Dedifferentiated amniotic fluid mesenchymal stem cell (primary cell): Measurements from ENCODE around the gene WASHC4.
"Not testable (repeated sequence)": the region's sequence is repeated elsewhere in the genome, so short reads cannot be mapped to it uniquely, and the experiment has no call there.

Source experiments
- DNase-seq: peaks from one replicate; pipeline ENCODE4 v3.0.0-alpha.2; 2016; ENCODE audit errors: extremely low spot score

Gene WASHC4

DNA sequence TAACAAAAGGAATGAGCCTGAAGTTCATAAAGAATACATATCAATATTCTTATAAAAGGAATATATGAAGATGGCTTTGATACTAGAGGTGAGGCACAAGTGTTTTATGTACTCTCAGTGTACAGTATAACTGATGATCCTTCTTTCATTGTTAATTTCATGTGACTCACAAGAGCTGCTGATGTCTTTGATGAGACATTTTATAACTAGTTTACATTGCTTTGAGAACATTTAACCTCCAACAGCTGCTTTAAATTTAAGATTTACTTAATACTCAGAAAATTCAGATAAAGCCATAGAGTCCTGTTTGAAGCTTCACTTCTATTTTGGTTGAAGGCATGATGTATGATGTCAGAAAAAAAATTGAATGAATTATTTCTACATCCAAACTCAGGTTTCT, 59.8 kb downstream of the WASHC4 start:
- DNase-seq: no peak

DNA sequence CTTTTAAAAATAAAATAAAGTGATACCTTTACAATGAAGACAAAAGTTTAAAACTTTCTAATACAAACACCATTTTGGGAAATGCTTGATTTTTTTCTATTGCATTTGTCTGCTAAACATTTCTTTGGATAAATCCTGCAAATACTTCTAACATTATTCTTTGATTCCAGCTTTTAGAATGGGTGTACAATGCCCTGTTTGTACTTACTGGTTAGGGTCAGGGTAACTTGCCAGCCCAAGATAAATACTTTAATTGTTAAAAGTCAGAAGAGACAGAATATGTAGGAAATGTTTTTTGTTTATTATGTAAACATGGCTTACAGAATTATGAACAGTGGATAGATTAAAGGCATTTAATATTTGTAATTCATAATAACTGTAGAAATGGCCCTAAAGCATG, 60.5 kb downstream of the WASHC4 start:
- DNase-seq: no peak

GRCh38 chr12:105170139-105170538, 62.6 kb downstream of the WASHC4 start:
- no peak for DNase-seq

DNA sequence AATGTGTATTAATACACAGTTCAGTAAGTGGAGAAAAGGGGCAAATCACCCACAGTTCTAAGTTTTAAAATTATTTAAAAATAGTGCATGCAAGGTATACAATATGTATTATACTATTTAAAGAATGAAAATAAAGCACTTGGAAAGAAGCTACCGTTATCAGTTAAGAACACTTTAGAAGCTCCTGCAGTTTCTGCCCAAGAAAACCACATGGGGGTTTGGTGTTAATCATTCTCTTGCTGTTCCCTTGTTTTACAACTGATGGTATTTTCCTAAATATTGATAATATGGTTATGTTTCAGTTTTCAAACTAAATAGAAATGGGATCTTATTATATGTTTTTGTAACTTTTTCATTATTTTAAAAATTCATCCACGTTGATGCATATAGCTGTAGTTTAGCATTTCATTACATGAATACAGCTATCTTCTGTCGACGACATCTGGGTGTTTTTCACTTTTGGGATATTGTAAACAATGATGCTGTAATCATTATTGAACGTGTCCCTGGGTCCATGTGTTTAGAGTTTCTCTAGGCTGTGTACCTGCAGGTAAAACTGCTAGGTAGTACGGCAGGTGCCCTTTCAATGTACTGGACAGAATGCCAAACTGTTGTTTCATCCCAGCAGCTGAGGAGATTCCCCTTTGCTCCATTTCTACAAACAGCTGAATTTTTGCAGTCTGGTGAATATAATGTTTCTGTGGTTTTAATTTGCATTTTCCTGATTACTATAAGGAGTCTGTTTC, 64.3 kb downstream of the WASHC4 start:
- DNase-seq: no peak

GRCh38 chr12:105175397-105175990, 68.0 kb downstream of the WASHC4 start:
- no peak for DNase-seq

DNA sequence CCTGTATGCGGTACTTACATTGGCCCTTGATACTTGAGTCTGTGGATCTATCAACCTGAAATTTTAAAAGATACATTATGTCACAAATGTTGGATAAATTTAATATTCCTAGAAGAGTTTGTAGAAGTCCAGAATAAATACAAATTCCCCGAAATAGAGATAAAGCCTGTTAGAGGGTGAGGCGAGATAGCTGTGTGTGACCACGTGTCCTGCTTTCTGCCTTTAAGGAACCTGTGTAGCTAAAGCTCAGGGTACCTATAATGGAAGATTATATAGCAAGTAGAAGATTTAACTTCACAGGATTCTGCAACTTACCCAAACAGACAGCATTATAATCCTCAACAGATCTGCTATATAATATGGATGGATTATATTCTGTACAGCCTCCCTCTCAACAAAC, 69.7 kb downstream of the WASHC4 start:
- no peak for DNase-seq

GRCh38 chr12:105179114-105179513, 71.6 kb downstream of the WASHC4 start:
- not testable (repeated sequence) for DNase-seq

- DNase-seq: not testable (repeated sequence)
Measured at GRCh38 chr12:105183406-105183805, 75.9 kb downstream of the WASHC4 start.

- not testable (repeated sequence) for DNase-seq
Measured at GRCh38 chr12:105183976-105184375, 76.4 kb downstream of the WASHC4 start.

- no peak for DNase-seq
Measured at GRCh38 chr12:105189293-105189692, 81.8 kb downstream of the WASHC4 start.

DNA sequence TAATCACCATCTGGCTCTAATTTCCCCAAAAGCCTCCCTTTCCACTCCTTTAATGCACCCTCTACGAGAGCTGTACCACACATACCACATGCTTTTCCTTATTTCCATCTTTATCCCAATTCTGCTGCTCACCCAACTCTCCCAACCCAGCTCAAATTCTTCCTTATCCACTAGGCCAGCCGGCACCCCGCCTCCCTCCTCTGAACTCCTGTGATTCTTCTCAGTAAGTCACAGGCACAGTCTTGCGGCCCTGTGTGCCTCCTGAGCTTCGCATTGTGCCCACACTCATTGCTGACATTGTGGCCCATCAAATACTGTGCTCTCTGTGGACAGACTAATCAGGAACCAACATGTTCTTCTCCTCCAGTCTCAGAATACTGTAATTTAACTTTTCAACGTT, 83.0 kb downstream of the WASHC4 start:
- DNase-seq: no peak

DNA sequence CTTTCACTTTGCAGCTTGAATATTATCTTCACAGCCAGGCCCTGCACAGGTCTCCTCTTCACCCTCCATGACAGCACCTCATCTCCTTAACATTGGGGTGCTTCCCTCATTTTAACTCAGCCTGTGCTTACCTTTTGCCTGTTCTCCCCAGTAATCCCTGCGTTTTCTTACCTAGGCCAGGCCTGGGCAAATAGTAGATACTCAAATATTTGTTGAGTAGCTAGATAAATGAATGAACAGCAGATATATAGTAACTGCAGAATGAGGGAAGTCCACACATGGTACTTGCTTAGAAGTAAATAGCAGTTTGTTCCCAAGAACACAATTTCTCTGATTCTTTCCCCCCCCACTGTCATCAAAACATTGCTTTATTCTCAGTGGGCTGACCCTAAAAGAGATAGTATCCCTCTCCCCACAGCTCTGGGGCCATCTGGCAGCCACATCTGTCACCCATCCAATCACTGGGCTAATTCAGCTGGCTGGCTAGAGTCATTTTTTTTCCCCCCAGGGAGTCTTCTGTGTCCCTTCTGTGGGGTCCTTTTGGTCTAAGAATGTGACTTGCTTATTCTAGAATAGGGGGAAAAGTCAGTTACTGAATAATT, 85.2 kb downstream of the WASHC4 start:
- DNase-seq: no peak

- DNase-seq: no peak
Measured at GRCh38 chr12:105194947-105195346, 87.4 kb downstream of the WASHC4 start.

- no peak for DNase-seq
Measured at GRCh38 chr12:105196090-105196489, 88.6 kb downstream of the WASHC4 start.

DNA sequence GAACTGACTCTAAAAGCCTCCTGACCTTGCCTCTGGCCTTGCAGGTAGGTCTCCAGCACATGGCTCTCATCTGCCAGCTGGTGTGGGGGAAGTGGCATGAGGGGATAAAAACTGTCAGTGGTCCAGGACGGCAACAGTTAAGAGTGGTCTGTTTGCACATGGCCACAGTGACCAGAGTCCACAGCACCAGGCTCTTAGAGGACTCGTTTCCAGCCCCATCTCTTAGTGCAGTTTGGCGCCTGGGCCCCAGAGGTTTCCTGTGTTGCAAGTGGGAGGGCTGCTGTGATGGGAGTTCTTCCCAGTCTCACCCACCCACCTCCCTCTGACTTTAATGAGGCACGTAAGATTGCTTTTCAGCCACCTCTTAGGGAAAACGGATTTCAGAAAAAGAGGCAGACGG, 91.4 kb downstream of the WASHC4 start:
- no peak for DNase-seq

- no peak for DNase-seq
Measured at GRCh38 chr12:105200385-105200784, 92.9 kb downstream of the WASHC4 start.

DNA sequence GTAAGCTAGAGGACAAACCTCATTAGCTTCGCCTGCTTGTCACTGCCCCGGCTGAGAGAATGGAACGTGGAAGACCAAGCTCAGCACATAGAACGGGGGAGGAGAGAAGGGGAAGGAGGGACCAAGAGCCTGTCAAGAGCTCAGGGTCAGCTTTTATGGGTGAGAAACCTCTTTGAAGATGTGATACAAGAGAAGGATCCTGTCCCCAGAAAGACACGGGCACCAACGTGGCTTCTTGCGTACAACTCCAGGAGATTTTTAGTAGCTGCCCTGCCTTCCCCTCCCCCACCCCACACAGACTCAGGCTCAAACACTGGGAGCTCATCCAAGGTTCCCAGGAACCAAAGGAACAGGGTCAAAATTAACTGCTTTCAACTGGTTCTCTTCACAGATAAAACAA, 93.8 kb downstream of the WASHC4 start:
- no peak for DNase-seq

DNA sequence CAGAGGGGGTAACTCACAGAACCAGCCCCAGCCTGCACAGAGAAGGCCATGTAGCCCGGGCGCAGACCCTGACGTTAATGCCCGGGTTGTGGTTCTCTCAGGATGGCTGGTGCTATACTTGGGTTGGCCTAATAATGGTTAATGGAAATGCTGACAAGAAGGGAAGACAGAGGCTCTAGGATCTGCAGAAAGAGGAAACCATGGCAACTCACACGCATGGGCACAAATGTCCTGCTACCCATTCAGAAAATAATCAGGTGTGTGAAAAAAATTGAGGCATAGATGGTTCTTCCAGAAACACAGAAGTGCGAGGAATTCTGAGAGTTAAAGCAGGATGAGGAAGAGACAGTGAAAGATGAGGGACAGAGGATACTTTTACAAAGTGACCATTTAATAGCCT, 94.7 kb downstream of the WASHC4 start:
- no peak for DNase-seq

DNA sequence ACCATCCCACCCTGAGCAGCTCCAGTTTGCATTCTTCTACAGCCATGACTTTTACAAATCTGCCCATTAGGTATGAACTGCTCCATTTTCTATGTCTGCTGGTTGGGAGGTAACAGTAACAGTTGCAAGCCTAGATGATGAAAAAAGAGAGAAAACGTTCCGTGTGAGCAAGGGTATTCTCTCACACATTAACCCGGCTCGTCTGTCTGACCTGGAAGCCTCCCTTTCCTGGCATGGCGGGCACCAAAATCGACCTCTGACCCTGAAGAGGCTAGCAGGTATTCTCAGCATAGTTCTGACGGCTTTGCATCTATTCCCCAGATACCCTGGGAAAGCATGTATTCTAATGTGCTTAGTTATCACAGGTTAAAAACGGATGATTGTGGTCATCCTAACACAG, 96.6 kb downstream of the WASHC4 start:
- no peak for DNase-seq

GRCh38 chr12:105204916-105205315, 97.4 kb downstream of the WASHC4 start:
- peak; percentile 47 for DNase-seq

GRCh38 chr12:105205322-105206048, 98.0 kb downstream of the WASHC4 start:
- DNase-seq: no peak

DNA sequence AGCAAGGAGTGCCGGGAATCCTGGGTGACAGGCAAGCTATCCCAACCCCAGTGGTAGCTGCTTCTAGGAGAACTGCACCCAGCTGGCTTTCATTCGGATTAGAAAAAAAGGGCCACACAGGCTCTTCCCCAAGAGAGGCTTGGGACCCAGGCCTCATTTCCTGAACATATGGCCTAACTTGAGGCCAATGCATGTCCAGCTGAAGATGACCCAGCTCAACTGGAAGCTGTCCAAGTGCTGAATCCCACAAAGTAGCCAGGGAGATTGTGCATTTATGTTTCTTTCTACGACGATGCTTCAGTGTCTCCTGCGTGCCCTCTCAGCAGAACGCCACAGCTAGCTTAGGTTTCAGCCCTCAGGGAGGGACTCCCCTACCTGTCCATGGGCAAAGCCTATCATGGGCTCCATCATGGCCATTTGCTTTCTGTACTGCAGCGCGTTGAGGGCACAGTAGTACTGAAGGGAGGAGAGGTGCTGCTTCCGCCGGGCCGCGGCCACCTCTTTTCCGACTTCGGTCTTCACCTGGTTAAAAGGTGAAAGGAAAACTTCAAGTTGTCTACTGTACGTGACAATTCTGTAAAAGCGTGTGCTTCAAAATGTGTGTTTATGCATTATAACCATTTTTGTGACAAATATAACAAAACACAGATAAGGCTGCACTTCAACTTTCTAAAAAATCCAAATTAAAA, 99.3 kb downstream of the WASHC4 start:
- no peak for DNase-seq
